Fibroblast of the conjunctiva (primary cell): ENCODE results near the gene CACNA1A.
"Not testable (repeated sequence)": the region's sequence is repeated elsewhere in the genome, so short reads cannot be mapped to it uniquely, and the experiment has no call there.

Experiments used
- DNase-seq: peaks from one replicate; pipeline ENCODE4 v3.0.0-alpha.2; 2010; ENCODE audit warnings: low read depth

CACNA1A gene

DNA sequence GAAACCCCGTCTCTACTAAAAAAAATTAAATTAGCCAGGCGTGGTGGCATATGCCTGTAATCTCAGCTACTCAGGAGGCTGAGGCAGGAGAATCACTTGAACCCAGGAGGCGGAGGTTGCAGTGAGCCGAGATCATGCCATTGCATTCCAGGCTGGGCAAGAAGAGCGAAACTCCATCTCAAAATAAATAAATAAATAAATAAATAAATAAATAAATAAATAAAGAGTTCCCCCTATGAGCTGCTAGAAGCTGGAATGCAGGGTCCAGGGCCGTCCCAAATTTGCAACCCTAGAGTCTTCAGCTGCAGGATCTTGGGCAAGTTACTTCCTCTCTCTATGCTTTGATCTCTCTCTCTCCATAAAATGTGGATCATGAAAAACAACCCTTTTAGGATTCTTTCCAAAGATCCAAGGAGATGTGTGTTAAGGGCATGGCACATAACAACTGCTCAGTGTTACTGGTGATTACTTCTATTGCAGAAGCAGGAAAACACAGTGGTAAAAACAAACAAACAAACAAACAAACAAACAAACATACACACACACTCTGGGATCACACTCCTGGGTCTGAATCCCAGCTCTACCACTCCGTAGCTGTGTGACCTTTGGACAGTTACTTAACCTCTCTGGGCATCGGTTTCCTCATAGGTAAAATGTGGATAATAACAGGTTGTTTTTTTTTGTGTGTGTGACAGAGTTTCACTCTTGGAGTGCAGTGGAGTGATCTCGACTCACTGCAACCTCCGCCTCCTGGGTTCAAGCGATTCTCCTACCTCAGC, 78.8 kb downstream of the CACNA1A start:
- DNase-seq: no peak

DNA sequence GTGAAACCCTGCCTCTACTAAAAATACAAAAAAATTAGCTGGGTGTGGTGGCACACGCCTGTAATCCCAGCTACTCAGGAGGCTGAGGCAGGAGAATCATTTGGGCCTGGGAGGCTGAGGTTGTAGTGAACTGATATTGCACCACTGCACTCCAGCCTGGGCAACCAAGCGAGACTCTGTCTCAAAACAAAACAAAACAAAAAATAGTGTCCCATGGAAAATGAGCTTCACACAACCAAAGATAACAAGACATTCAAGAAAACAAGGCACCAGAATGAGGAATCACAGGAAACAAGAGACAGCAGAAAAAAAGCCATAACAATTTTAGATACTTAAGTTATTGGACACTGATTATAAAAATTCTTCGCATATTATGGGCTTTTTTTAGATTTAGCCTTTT, 80.4 kb downstream of the CACNA1A start:
- not testable (repeated sequence) for DNase-seq

DNA sequence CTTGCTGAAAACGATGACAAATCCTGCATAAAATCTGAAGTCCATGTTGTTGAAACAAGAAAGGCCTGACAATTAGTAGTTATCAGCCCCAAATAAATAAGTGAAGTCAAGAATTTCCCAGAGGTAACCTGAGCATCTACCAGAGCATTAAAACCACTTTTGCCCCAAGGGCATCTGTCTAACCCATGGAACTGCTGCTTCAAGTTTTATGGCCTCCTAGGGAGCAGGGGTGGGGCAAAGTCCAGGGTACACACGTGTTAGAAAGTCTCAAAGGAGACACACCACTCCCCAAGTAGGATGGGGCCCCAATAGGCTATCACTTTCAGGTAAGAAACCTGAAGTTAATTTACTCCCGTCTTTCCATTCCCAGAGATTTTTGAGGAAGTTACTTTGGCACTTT, 81.1 kb downstream of the CACNA1A start:
- no peak for DNase-seq

DNA sequence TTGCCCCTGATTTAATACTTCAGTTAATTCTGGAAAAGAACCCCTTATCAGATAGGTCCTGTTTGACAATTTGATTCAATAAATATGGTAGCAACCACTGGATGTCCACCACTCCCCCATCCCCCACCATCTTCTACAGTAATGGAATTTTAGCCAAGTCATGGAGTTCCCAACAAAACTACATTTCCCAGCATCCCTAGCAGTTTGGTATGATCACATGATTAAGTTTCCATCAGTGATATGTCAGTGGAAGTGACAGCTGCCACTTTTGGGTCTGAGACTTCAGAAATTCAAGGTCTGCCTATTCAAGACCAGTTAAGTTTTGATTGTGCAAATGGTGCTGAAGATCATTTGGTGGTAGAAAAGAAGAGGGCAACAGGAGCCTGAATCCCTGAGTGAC, 85.5 kb downstream of the CACNA1A start:
- no peak for DNase-seq

DNA sequence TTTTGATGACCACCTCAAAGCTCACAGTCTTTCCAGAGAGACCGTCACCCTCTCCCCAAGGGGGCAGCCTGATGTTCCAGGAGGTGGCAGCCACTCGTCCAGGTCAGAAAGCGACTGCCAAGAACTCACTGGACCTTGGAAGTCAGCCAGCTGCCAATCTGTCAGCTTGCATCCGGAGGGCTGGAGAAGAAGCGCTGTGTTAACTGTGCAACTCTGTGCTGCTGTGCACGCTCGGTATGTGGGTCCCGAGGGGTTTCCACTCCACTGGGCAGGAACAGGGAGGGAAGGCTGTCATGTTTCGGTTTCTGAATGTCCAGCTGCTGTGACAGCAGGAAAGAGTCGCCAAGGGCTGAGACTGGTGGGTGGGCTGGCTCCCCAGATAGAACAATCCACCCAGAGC, 89.2 kb downstream of the CACNA1A start:
- no peak for DNase-seq

DNA sequence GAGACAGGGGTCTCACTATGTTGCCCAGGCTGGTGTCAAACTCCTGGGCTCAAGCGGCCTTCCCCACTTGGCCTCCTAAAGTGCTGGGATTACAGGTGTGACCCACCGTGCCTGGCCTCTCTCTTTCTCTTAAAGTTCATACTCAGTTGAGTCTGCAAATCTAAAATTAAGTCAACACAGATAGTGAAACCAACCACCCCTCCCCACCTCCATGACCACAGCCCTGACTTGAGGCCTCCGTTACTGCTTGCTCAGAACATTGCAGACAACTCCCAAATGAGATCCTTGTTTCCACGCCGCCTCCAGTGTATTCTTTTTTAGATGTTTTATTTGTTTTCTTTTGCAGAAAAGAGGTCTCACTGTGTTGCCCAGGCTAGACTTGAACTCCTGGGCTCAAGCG, 94.4 kb downstream of the CACNA1A start:
- no peak for DNase-seq

DNA sequence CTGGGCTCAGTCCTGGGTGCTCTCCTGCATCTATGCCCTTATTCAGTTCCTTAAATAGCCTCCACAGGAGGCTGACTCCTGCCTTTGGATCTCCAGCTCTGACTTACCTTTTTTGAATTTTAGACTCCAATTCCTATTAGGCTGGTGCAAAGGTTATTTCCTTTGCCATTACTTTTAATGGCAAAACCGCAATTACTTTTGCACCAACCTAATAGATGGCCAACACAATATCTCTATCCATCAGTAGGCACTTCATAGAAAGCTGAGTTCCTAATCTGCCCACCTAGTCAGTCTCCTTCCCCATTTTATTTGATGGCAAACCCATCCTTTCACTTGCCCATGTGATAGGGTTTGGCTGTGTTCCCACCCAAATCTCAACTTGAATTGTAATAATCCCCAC, 95.3 kb downstream of the CACNA1A start:
- no peak for DNase-seq

DNA sequence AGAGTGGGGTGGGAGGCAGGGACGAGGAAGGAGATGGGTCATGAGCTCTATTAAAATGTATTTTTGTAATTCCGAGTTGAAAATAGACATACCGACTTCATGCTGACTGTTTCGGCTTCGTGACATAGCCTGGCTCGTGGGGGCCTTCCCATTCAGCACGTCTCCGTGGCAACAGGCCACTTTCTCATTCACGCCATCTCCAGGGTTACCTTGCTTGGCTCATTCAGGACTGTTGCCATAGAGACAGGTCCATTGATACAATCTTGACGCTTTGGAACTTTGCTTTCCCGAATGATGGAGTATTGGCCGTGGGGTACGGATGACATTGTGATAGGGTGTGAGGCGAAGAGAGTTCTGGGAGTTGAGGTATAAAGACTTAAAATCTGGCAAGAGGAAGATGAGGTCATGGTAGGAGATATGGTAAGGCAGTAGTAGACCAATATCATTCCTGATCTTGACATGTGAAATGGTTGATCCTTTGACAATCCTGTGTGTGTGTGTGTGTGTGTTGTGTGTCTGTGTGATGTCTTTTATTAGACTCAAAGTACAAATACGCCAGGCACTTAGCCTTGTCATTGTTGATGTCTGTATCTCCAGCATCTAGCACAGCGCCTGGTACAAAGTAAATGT, 97.3 kb downstream of the CACNA1A start:
- no peak for DNase-seq

DNA sequence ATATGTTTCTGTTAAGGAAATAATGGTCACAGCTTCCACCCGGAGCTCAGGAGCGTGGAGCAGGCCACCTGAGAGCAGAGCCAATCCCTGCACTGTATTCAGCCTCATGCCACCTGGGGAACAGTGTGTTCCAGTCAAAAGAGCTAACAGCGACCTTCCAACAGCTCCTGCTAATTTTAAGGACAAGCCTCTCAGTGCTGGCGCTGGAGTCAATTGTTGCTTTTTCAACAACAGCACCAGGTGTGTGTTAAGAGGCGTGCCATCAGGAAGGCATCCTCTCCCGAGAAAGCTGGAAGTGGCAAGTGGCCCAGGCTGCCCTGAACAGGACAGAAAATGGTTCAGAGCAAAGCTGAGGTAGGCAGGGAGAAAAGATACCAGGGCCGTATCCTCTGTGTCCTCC, 102.0 kb downstream of the CACNA1A start:
- no peak for DNase-seq

DNA sequence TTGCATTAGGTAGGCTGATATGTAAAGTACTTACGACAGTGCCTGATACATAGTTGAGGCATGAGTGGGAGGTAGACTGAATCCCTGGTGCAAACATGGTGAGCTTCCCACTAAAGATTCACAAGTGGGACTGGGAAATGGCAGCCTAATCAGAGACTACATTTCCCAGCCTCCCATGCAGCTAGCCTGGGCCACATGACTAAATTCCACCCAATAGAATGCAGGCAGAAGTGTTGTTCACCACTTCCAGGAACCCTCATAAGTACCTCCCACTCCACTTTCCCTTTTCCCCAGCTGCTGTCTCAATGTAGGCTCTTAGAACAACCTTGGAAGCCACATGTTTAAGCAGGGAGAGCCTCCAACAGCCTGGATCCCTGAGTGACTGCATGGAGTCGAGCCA, 104.9 kb downstream of the CACNA1A start:
- peak; percentile 5 for DNase-seq

DNA sequence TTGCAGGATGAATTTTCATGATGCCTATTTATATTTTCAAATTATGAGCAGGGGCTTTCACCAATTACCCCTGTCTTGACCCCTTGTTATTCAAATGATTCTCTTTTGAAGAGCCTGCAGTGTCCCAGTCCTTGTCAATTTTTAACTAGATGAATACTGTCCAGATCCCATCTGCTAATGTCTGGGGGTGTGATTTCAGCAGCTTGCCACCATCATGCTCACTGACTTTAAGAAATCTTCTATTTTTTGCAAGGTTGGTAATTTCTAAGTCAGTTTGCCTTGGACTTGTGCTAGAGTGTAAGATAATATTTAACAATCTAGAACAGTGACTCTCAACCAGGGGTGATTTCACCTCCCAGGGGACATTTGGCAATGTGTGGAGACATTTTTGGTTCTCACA, 106.0 kb downstream of the CACNA1A start:
- DNase-seq: no peak

DNA sequence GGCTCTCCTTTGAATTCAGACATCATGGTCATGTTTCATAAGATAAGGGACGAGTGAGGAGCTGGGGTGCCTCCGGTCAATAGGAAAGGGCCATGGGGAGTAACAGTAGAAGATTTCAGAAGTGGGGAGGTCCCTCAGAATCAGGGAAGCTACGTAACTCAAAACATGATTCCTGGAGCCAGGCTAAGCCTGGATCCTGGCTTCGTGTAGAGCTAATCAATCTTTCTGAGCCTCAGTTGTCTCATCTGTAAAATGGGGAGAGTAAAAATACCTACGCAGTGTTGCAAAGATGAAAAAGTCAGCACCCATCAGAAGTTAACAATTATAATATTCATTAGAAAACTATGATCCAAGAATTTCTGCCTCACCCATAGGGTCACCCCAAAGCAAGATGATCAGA, 106.5 kb downstream of the CACNA1A start:
- DNase-seq: no peak

DNA sequence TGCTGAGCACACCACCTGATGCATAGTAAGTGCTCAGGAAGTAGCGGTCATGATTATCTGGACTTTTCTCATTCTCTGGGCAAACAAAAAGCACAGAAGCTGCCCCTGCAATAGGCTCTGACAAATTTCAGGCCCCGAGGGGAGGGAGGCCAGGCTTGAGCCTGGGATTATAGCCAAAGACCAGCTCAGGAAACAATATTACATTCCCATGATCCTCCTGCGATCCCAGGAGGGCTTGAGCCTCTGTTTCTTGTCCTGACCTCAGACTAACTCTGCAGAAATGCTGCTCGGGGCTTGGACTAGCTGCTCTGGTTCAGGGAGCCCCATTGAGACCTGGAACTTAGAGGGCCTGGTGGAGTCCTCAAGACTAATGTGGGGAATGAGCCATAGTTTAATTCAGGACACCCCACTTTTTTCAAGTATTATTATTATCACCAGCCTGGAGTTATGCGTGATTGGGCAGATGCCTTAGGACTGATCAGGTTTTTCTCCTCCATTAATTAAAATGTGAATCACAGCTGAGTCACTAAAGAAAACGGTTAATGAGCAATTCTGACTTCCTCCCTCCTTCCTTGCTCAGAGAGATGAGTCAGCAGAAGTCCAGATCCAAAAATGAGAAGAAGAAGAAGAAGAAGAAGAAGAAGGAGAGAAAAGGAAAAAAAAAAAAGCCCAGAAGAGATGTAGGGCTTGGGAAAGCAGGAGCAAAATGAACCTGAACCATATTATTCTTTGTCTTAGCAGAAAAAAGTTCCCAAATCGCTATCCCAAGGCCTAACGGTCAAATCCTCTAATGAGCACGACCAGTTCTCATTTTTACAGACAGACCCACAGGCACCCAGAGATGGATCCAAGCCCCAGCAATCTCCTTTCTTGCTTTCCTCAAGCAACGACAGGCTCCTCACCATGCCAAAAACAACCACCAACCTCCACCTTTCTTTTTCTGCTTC, 107.2 kb downstream of the CACNA1A start:
- peak; percentile 86 for DNase-seq

DNA sequence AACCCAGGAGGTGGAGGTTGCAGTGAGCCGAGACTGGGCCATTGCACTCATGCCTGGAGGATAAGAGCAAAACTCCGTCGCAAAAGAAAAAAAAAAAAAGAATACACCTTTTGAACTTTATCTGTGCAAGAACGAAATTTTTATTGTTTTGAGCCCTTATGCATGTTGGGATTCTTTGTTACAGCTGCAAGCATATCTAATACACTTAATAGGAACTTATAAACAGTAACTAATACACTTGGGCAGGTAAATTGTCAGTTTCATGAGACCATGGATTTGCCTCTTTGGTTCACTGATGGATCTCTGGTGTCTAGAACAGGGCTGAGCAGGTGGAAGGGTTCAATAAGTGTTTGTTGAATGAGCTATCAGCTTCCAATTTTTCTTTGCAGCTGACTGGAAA, 108.1 kb downstream of the CACNA1A start:
- no peak for DNase-seq

DNA sequence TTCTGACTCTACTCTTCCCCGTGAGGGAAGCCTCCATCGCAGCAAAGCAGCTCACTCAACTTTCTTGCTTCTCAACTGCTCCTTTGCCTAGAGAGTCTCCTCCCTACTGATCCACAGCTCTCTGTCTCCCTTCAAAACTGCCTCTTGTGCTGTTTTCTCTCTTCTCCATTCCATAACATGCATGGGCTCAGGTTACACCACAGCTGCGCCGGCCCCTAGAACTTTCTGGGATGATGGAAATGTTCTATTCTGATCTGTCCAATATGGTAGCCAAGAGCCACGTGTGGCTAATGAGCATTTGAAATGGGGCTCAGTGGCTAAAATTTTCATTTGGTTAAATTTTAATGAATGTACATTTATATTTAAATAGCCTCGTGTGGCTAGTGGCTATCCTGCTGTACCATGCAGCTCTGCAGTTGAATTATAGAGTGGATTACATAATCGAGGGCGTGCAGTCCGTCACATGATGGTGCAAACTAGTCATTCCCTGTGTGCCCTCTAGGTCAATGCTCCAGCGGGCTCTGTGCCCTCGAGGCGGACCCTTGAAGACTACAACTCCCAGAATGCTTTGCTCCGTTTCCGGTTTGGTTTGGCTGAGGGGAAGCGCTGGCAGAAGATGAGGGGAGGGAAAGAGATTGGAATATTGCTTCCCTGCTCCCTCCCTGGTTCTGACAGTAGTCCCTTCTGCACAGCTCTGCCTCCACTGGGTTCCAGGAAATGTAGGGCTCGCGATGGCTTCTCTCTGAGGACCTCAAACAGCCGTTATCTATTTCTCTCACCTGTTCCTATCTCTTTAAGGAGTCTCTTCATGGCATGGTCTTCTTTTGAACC, 109.8 kb downstream of the CACNA1A start:
- peak; percentile 68 for DNase-seq

DNA sequence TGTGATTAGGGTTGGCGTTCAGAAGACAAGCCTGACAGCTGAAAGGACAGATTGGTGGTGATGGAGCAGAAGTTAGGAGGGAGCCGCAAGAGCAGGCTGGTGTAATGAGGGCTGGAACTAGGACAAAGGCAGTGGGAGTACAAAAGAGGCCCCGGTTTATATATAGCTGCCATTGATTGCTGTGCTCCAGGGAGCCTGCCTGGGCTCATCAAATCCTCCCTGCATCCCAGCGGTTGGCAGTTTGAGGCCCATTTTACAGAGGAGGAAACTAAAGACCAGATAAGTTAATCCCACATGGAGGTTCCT, 123.7 kb downstream of the CACNA1A start:
- DNase-seq: no peak

DNA sequence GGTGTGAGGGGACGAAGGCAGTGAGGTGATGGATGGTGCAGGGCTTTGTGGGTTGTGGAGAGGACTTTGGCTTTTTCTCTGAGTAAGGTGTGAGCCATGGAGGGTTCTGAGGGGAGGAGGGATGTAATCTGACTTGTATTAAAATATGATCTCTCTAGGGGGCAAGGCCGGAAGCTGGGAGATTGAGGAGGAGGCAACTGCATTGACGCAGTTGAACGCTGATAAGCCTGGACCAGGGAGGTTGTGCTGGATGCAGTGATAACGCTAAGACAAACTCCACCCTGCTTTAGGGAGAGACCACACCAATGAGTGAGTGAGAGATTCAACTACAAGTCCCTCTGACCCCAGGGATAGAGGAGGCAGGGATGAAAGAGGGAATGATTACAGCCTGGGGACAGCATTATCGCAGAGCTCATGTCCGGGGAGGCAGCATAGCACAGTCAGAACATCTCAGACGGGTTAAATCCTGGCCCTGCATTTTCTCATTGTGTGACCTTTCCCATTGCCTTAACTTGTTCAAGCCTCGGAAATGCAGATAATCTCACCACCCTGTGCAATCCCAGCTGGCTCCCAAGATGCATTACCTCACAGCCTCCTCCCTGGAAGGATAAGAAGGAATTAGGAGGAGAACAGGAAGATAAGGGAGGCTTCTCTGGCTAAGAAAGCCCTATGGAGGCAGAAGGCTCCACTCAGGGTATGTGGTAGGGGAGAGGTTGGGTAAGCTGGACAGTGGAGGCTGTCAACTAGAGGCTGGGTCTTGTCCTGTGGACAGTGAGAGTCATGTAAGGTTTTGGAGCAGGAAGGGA, 124.2 kb downstream of the CACNA1A start:
- DNase-seq: no peak

DNA sequence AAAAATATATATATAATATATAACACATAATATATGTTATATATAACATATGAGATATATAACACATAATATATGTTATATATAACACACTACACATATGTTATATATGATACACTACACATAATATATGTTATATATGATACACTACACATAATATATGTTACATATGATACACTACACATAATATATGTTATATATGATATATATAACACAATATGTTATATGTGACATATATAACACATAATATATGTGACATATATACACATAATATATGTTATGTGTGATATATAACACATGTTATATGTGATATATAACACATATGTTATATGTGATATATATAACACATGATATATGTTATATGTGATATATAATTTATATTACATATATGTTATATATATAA, 129.7 kb downstream of the CACNA1A start:
- no peak for DNase-seq

DNA sequence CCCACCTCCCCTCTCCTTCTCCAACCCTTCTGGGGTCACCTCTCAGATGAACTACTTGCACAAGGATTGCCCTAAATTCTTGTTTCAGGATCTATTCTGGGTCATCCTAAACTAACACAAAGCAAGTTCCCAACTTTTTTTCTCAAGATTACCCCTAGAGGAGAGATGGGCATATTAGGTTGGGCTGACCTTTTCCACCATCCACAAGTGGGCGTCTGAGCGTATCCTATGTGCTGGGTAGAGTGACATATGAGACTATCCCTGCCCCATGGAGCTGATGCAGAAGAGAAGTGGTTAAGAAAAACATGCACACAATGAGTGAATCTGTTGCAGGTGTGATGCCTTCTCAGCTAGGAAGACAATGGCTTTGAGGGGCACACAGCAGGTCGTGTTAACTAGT, 132.7 kb downstream of the CACNA1A start:
- DNase-seq: no peak

DNA sequence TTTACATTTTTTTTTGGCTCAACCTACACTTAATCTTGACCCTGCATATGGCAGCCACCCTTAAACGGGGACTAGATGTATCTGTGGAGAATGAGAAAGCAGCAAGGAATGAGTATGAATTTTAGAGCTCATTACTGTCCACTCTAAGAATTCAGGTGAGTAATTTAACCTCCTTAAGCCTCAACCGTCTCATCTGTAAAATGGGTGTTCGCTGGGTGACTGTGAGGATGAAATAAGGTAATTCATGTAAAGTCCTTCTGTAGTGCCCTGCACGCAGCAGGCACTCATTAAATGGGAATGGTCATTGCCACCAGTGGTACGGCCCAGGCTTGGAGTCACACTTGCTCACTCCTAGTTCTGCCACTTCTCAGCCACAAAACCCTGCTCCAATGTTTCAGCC, 135.3 kb downstream of the CACNA1A start:
- DNase-seq: no peak

DNA sequence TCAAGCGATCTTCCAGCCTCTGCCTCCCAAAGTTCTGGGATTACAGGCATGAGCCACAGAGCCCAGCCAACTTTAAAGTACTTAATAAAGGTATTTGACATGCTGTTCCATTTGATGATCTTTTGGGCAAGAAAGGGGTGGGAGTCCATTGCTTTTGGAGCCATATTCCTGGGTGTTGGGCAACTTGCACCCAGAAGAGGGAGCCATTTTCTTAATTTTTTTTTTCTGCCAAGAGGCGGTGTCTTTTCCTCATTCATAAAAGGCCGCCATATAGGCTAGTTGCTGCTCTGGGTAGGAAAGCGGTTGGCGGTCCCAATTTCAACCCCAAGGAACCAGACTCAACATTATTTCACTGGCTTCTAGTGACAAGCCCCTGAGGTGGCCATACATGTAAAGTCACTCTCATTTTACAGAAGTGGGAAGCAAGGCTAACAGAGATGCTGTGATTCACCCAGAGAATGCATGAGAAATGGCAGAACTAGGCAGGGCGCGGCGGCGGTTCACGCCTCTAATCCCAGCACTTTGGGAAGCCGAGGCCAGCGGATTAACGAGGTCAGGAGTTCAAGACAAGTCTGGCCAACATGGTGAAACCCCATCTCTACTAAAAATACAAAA, 139.6 kb downstream of the CACNA1A start:
- DNase-seq: peak; percentile 3
